Epidermal melanocyte (primary cell): ENCODE results near the gene DYDC1.
"Not testable (repeated sequence)": the region's sequence is repeated elsewhere in the genome, so short reads cannot be mapped to it uniquely, and the experiment has no call there.

Experiments
- DNase-seq: peaks from one replicate; pipeline ENCODE4 v3.0.0; 2011; ENCODE audit warnings: low spot score; ENCODE audit not compliant: insufficient read length

The DYDC1 gene

GRCh38 chr10:80356563-80356988 lies at the start of gene DYDC1, which contains the start of gene DYDC2:
Gene DYDC1, minus strand, starts transcription at chr10:80356755. Its CDS starts 4,154 bp downstream, at chr10:80352601.
Gene DYDC2, plus strand, starts transcription at chr10:80356781. Its CDS starts 5,663 bp downstream, at chr10:80362444.
- no peak for DNase-seq

- no peak for DNase-seq
These were observed 49.6 kb upstream of the DYDC1 start for GRCh38 chr10:80406204-80406603.

GRCh38 chr10:80405626-80406025 lies 49.1 kb upstream of the DYDC1 start:
- no peak for DNase-seq

- no peak for DNase-seq
These were observed 48.5 kb upstream of the DYDC1 start for GRCh38 chr10:80405035-80405434.

- DNase-seq: no peak
These were observed 43.7 kb upstream of the DYDC1 start for GRCh38 chr10:80400136-80400804.

- no peak for DNase-seq
These were observed 40.5 kb upstream of the DYDC1 start for GRCh38 chr10:80397014-80397413.

- DNase-seq: no peak
These were observed 37.9 kb upstream of the DYDC1 start for GRCh38 chr10:80394358-80394916.

GRCh38 chr10:80392250-80392649 lies 35.7 kb upstream of the DYDC1 start:
- no peak for DNase-seq

- DNase-seq: no peak
These were observed 34.2 kb upstream of the DYDC1 start for GRCh38 chr10:80390740-80391139.

GRCh38 chr10:80382989-80383388 lies 26.4 kb upstream of the DYDC1 start:
- DNase-seq: no peak

GRCh38 chr10:80380185-80380584 lies 23.6 kb upstream of the DYDC1 start:
- DNase-seq: no peak

- DNase-seq: no peak
These were observed 23.1 kb upstream of the DYDC1 start for GRCh38 chr10:80379701-80380100.

GRCh38 chr10:80373502-80373901 lies 16.9 kb upstream of the DYDC1 start:
- no peak for DNase-seq

- no peak for DNase-seq
These were observed 16.1 kb upstream of the DYDC1 start for GRCh38 chr10:80372675-80373074.

GRCh38 chr10:80371467-80371866 lies 14.9 kb upstream of the DYDC1 start:
- DNase-seq: no peak

GRCh38 chr10:80365510-80365909 lies 9.0 kb upstream of the DYDC1 start:
- no peak for DNase-seq

- DNase-seq: no peak
These were observed 3.1 kb upstream of the DYDC1 start for GRCh38 chr10:80359644-80360043.

GRCh38 chr10:80358925-80359324 lies 2.4 kb upstream of the DYDC1 start:
- DNase-seq: not testable (repeated sequence)

GRCh38 chr10:80357851-80358125 lies 1.2 kb upstream of the DYDC1 start:
- no peak for DNase-seq

- DNase-seq: no peak
These were observed 665 bp upstream of the DYDC1 start for GRCh38 chr10:80356989-80357850.

GRCh38 chr10:80351220-80351619 lies 5.3 kb downstream of the DYDC1 start:
- DNase-seq: no peak

GRCh38 chr10:80350251-80350650 lies 6.3 kb downstream of the DYDC1 start:
- no peak for DNase-seq
